Measurements from ENCODE around the gene RIT2.

DNA sequence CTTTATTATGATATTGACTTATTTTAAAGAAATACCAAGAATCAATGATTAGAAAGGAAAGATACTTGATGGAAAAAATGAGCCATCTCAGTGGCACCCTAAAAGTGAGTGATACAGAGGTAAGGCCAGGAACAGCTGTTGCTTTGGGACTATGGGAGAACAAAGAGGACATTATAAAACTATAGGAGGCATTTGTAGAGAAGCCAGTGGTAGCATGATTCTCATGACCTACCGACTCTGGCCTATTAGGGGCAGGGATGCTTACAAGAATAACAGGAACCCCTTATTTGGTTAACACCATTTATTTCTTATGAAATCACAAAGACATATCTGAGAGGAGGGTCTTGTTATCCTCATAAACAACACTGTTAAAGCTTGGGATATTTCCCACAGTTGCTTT lies 162.2 kb downstream of the RIT2 start:
- TF ChIP-seq POLR2A (IDR thresholded peaks at IDR 0.05; ENCODE audit: low read depth, low read length) (no peak), POLR2AphosphoS5 (IDR thresholded peaks at IDR 0.05; ENCODE audit: low read depth, low read length) (no peak), TAF1 (IDR thresholded peaks at IDR 0.05; ENCODE audit: borderline replicate concordance, low read depth, low read length) (no peak)
